ENCODE measurements around the gene RBM42.

- TF ChIP-seq CTCF (IDR thresholded peaks at IDR 0.05) (no peak), POLR2A (IDR thresholded peaks at IDR 0.05) (no peak)
Measured at GRCh38 chr19:35623327-35624010, 5.4 kb upstream of the RBM42 start.
